Activated CD8-positive, alpha-beta memory T cell treated with anti-CD3 and anti-CD28 coated beads, Interleukin-2, amount 50 U/mL, for 24 hours (primary cell): ENCODE data around the gene IFI27.

Source experiments
- DNase-seq: peaks from one replicate; pipeline ENCODE4 v3.0.0-alpha.2; 2020; ENCODE audit errors: extremely low read depth

The IFI27 gene

DNA sequence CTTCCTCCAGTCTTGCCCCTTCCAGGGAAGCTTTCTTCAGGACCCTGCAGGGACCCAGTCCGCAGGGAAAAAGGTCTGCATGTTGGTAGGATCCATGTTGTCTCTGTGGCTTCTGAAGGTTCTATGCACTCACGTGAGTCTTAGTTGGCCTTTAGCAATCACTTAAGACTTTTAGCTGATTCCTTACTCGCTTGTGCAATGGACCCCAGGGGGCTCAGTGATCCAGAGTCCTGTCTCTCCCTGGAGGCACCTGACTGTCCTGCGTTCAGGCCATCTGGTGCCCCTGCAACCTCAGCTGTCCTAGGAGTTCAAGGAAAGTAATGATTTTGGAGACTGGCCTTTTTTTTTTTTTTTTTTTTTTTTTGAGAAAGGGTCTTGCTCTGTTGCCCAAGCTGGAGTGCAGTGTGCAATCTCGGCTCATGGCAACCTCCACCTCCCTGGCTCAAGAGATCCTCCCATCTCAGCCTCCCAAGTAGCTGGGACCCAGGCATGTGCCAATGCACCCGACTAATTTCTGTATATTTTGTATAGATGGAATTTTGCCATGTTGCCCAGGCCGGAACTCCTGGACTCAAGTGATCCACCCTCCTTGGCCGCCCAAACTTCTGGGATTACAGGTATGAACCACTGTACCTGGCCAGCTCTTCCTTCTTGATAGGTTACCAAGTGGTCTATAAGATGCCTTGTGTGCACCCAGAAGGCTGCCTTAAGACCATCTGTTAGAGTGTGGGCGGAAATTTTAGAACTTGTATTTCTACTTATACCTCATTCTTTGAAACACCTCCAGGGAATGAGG lies 14.2 kb downstream of the IFI27 start:
- no peak for DNase-seq

GRCh38 chr14:94125659-94126418 lies 15.3 kb downstream of the IFI27 start:
- DNase-seq = no peak

GRCh38 chr14:94126419-94126677 lies 15.8 kb downstream of the IFI27 start:
- DNase-seq = no peak

DNA sequence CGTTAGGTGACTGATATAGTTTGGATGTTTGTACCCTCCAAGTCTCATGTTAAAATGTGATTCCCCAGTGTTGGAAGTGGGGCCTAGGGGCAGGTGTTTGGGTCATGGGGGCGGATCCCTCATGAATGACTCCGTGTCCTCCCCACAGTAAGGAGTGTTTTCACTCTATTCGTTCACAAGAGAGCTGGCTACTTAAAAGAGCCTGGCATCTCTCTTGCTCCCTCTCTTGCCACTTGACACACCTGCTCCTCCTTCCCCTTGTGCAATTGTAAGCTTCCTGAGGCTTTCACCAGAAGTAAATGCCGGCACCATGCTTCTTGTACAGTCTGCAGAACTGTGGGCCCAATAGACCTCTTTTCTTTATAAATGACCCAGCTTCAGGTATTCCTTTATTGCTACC lies 16.3 kb downstream of the IFI27 start:
- DNase-seq = no peak

- DNase-seq = no peak
Observed at GRCh38 chr14:94127330-94127729, 16.8 kb downstream of the IFI27 start.

GRCh38 chr14:94128216-94128839 lies 17.8 kb downstream of the IFI27 start:
- no peak for DNase-seq

DNA sequence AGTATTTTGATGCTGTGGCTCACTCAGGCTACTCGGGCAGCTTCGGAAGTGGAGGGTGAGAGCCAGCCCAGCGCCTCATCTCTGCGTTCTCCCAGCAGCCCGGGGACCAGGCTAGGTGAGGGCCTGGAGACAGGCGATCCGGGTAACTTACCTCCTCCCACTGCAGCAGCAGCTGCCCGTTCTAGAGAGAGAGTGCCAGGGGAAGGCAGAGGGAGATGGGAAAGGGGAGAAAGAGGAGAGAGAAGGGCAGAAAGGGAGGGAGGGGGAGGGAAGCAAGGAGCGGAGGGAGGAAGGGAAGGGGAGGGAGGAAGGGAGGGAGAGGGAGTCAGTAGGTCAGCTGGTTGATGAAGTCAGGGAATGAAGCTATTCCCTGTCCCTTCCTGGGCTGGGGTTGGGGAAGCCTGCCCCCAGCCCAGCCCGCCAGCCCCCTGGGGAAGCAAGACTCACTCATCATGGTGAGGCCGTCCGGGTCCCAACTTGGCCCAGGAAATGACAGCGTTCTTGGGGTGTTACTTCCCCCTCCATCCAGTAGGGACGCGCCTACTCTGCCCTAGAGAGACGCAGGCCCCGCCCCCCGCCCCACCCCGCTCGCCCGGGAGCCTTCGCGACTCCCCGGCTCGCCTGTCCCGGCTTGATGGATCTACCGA lies 18.7 kb downstream of the IFI27 start, which contains the start of gene IFI27L2:
IFI27L2 (minus strand) TSS at position 494 of the 647 bp plus-strand sequence; CDS start at position 454, 40 bp downstream.
- DNase-seq = peak; percentile 26

- DNase-seq = no peak
Observed at GRCh38 chr14:94129758-94130414, 19.4 kb downstream of the IFI27 start.

DNA sequence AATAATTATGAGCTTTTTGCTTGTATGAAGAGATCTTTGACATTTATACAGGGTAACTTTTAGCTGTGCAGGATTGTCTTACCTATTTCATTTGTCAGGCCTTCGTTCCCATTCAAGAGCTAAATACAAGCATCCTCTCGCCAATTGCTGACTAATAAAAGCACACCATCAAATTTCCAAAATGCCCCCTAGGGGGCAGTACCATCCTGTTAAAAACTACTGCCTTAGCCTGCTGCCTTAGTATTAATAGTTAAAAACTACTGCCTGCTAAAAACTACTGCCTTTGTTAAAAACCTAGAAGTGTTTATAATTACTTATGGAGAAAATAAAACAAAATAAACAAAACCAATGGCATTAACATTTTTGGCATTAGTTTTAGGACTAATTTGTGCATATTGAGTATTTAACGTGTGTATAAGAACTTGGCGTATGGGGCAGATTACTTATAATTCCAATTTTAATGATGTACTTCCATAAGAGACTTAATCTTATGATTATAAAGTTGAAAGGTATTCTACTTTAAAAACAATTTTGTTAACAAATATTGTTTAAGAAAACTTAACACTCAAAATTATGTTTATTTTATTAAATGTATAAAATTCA lies 21.9 kb downstream of the IFI27 start:
- DNase-seq = peak; percentile 35

DNA sequence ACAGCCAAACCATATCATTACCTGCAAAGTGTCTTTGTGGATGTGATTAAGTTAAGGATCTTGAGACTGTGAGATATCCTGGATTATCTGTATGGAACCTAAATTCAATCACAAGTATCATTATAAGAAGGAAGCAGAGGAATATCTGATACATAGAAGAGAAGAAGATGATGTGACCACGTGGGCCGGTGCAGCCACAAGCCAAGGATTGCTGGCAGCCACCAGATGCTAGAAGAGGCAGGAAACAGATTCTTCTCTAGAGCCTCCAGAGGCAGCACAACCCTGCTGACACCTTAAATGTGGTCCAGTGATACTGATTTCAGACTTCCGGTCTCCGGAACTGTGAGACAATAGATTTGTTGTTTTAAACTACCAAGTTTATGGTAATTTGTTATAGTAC lies 24.9 kb downstream of the IFI27 start:
- no peak for DNase-seq

DNA sequence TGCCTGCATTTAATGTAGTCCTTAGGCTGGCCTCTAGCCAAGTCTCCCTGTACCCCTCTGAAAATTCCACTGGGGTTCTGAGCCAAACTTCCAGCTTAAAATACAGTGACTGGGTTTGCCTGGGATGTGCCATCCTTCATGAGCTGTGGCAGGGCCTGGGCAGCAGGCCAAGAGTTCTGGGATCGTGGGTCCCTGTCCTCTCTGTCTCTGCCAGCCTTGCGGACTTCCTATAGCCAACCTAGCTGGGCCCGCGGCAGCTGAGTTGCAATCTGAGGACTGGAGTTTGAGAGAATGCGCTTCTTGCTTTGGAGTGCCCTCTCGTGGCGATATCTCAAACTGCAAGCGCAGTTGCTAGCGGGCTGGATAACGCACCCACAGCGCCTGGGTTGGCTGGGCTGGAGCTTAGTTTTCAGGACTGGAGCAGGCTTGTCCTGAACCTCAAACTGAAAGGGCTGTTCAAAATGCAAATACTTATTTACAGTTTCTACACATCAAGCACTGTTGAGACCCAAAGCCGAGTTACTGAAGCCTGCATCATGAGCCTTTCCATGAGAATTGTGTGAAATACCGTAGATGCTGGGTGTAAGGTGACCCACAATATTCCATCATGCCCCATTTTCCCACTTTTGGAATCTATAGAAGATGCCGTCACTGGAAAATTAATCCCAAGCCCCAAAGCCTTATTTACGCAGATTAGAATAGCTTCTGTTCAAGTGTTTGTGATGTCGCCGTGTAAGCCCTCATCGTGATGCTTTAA lies 26.2 kb downstream of the IFI27 start:
- DNase-seq = peak; percentile 68

DNA sequence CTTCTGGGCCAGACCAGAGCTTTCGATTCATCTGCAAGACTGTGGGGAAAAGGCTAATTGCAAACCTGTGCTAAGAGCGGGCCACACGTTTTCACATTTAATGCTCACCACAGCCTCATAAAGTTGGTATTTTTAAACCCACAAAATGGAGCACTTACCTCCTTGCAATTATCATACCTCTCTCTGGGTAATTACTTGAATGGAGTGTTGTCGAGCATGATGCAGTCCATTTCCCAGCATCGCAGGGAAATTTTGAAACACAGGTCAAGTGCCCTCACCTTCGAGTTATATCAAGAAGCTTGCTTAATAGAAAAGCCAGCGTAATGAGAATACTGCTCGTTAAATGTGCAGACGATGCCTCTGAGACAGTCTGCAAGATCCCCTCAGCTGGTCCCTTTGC lies 27.7 kb downstream of the IFI27 start:
- no peak for DNase-seq

DNA sequence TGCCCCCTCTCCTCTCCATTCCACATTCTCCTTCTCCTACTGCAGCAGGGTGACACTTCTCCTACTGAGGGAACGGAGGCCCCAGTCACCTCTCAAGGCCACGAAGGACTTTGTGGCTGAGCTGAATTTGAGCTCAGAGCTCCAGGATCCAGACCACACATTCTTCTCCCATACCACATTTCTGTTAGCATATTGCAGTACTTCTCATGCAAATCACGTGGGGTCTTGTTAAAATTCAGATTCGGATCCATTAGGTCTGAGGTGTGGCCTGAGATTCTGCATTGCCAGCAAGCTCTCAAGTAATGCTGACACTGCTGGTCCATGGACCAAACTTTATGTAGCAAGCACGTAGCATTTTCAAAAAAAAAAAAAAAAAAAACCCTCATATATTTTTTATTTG lies 28.5 kb downstream of the IFI27 start:
- DNase-seq = no peak

DNA sequence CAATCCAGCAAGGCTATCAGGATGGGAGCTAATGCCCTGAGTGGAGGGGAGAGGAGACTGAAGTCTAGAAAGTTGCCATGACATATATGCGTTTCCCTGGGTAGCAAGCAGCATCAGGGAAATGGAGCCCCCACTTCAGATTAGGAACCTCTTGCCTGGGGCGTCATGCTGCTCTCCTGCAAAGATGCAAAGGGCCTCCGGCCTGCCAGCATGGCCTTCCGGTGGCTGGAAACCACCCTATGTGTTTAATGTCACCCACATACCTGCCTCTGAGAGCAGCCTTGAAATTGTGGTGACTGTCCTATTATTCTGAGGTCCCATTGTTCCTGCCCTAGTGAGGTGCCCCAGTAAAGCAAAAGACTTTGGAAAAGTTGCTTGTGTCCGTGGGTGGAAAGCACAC lies 28.9 kb downstream of the IFI27 start:
- no peak for DNase-seq

GRCh38 chr14:94142247-94142646 lies 31.7 kb downstream of the IFI27 start:
- DNase-seq = no peak

DNA sequence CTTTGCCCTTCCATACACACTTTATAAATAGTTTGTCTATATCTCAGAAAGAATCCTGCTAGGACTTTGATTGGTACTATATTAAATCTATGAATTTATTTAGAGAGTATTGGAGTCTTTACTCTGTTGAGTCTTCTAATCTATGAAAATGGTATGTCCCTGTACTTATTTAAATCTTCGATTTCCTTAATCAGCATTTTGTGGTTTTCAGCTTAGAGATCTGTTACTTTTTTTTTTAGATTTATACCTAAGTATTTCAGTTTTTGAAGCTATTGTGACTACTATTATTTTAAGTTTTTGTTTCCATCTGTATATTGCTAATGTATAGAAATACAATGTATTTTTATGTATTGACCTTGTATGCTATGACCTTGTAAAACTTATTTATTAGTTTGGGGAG lies 32.3 kb downstream of the IFI27 start:
- DNase-seq = no peak

GRCh38 chr14:94143239-94143638 lies 32.7 kb downstream of the IFI27 start:
- no peak for DNase-seq

- DNase-seq = no peak
Observed at GRCh38 chr14:94143711-94144110, 33.2 kb downstream of the IFI27 start.

- DNase-seq = no peak
Observed at GRCh38 chr14:94144765-94145164, 34.2 kb downstream of the IFI27 start.

- no peak for DNase-seq
Observed at GRCh38 chr14:94145902-94146527, 35.5 kb downstream of the IFI27 start.
